ENCODE measurements around the gene HOXD8. TPM values are rescaled to one million over a fixed set of nuclear protein-coding genes. Genes with fewer than 3 reads are reported as not detected.

The HOXD8 gene
- total RNA-seq, 1 experiment from 2014 or later, result 1.9 TPM

- intact Hi-C loops (cut with micrococcal nuclease), result no loop called here
- no peaks in the 10 kb centered on the region for H3K27me3 ChIP-seq (ENCODE audit: low read length)
- POLR2A ChIA-PET (ENCODE audit: unreplicated experiment), result no interaction called here
Measured at GRCh38 chr2:176128172-176128981, 1.1 kb upstream of the HOXD8 start.

GRCh38 chr2:176129813-176130146 lies 275 bp downstream of the HOXD8 start:
- H3K9me2 ChIP-seq (replicated peaks; ENCODE audit: low read length), result no peaks in the 10 kb centered on the region
- peak overlapping the region; percentile 44; the same call in 1 of the 2 replicates for H2AFZ ChIP-seq (ENCODE audit: low read length)
- H3K27ac ChIP-seq (ENCODE audit: low read length), result no peak overlapping the region
- no TSS peak for BruUV-seq (replicated peaks)
- CTCF ChIA-PET, result interaction anchor here (0.5 kb wide), 1 partner anchor 148 kb away, joined by 5 read pairs; no protein-coding TSS in a partner anchor
- H3K4me2 ChIP-seq (ENCODE audit: low read length), result peak overlapping the region; percentile 99
- POLR2A ChIA-PET (ENCODE audit: unreplicated experiment), result interaction anchor here (0.6 kb wide), 1 partner anchor 533 kb away, joined by 4 read pairs; no protein-coding TSS in a partner anchor
- no peak; the same call in 1 of the 2 replicates for ATAC-seq
- no peak for TF ChIP-seq CTCF (conservative IDR thresholded peaks at IDR 0.05; ENCODE audit: low read depth, low read length)
- H3K9ac ChIP-seq (ENCODE audit: low read length), result no peak overlapping the region
- H3K36me3 ChIP-seq (ENCODE audit: low read depth, low read length), result no peaks in the 10 kb centered on the region; the same call in 1 of the 2 replicates
- H3K4me1 ChIP-seq (ENCODE audit: insufficient read depth, low read length), result peaks cover 10% of the 10 kb centered on the region
- no peak for DNase-seq
- H3K79me2 ChIP-seq (ENCODE audit: low read length), result no peaks in the 10 kb centered on the region
- intact Hi-C loops (cut with micrococcal nuclease), result no loop called here
- no peaks in the 10 kb centered on the region for H4K20me1 ChIP-seq (ENCODE audit: low read length)
- no peaks in the 10 kb centered on the region for H3K27me3 ChIP-seq (ENCODE audit: low read length)
- no peaks in the 10 kb centered on the region for H3K9me3 ChIP-seq (ENCODE audit: low read length)
- H3K4me3 ChIP-seq (ENCODE audit: low read length), result peak overlapping the region; percentile 52
- H3F3A ChIP-seq (ENCODE audit: low read length, unreplicated experiment), result peaks cover 4% of the 10 kb centered on the region

More at GRCh38 chr2:176128172-176128981, 1.1 kb upstream of the HOXD8 start:
- H3K9me3 ChIP-seq (ENCODE audit: low read length), result no peaks in the 10 kb centered on the region
- CTCF ChIA-PET, result interaction anchor here (0.6 to 2.4 kb wide), 4 partner anchors 317 to 543 kb away, joined by 3 to 17 read pairs (median 6); no protein-coding TSS in a partner anchor
- no peak overlapping the region for H2AFZ ChIP-seq (ENCODE audit: low read length)
- no peak overlapping the region for H3K4me3 ChIP-seq (ENCODE audit: low read length)
- no peaks in the 10 kb centered on the region for H3K79me2 ChIP-seq (ENCODE audit: low read length)
- H4K20me1 ChIP-seq (ENCODE audit: low read length), result no peaks in the 10 kb centered on the region
- H3K36me3 ChIP-seq (ENCODE audit: low read depth, low read length), result no peaks in the 10 kb centered on the region; the same call in 1 of the 2 replicates
- no peak overlapping the region for H3K9ac ChIP-seq (ENCODE audit: low read length)
- H3K4me1 ChIP-seq (ENCODE audit: insufficient read depth, low read length), result peaks cover 10% of the 10 kb centered on the region
- no peaks in the 10 kb centered on the region for H3K9me2 ChIP-seq (replicated peaks; ENCODE audit: low read length)
- ATAC-seq (no peak), DNase-seq (no peak)
- no peak for TF ChIP-seq CTCF (conservative IDR thresholded peaks at IDR 0.05; ENCODE audit: low read depth, low read length)
- no peak for TF ChIP-seq EZH2 (IDR thresholded peaks at IDR 0.05; ENCODE audit: low read length, unreplicated experiment)
- no TSS peak for BruUV-seq (replicated peaks)
- H3K27ac ChIP-seq (ENCODE audit: low read length), result no peak overlapping the region
- no peaks in the 10 kb centered on the region for H3F3A ChIP-seq (ENCODE audit: low read length, unreplicated experiment)
- no peak overlapping the region for H3K4me2 ChIP-seq (ENCODE audit: low read length)
